ENCODE measurements around the gene STH.
"Not testable (repeated sequence)": the region's sequence is repeated elsewhere in the genome, so short reads cannot be mapped to it uniquely, and the experiment has no call there.

Gene STH

DNA sequence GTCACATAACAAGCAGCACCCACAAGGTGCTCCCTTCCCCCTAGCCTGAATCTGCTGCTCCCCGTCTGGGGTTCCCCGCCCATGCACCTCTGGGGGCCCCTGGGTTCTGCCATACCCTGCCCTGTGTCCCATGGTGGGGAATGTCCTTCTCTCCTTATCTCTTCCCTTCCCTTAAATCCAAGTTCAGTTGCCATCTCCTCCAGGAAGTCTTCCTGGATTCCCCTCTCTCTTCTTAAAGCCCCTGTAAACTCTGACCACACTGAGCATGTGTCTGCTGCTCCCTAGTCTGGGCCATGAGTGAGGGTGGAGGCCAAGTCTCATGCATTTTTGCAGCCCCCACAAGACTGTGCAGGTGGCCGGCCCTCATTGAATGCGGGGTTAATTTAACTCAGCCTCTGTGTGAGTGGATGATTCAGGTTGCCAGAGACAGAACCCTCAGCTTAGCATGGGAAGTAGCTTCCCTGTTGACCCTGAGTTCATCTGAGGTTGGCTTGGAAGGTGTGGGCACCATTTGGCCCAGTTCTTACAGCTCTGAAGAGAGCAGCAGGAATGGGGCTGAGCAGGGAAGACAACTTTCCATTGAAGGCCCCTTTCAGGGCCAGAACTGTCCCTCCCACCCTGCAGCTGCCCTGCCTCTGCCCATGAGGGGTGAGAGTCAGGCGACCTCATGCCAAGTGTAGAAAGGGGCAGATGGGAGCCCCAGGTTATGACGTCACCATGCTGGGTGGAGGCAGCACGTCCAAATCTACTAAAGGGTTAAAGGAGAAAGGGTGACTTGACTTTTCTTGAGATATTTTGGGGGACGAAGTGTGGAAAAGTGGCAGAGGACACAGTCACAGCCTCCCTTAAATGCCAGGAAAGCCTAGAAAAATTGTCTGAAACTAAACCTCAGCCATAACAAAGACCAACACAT is at the start of gene STH:
Gene STH, plus strand, starts transcription at position 264 of the 913 bp plus-strand sequence. Its CDS starts 30 bp downstream, at position 294.
- no peak for DNase-seq (ENCODE audit: extremely low read depth in 1 of 2, low read depth in 1 of 2)

DNA sequence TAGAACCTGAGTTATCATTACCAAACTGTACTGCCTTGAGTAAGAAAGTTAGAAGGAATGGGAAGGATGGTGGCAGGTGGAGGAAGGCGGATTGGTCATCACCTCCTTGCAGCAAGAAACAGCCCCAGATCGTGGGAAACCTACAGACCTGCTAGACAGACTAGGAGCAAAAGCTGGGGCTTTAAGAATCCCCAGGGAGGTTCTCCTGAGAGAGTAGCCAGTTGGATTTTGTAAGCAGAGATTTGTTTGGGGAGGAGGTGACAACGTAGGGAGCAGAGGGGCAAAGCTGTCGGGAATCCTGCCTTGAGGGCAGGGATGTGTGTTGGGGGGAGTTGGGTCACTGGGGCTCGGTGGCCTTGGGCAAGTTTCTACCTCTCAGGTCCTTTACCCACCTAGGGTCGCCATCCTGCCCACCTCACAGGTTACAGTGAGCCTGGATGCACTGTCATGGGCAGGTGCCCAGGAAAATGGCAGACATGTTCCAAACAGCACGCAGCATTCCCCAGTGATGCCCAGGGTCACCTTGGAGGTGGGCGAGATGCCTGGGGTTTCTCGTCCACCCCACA is 49.2 kb upstream of the STH start:
- no peak for DNase-seq (ENCODE audit: extremely low read depth in 1 of 2, low read depth in 1 of 2)

DNA sequence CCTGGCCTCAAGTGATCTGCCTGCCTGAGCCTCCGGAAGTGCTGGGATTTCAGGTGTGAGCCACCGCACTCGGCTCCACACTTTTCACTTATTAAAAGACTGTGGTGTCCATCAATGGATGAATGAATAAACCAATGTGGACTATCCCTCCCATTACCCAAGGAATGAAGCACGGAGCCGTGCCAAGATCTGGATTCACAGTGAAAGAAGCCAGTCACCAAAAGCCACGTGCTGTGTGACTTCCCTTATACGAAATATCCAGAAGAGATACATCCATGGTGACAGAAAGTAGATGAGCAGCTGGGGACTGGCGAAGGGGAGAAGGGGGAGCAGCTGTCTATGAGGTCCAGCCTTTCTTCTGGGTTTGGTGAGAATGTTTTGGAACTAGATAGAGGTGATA is 48.2 kb upstream of the STH start:
- DNase-seq (ENCODE audit: extremely low read depth in 1 of 2, low read depth in 1 of 2), result no peak

- no peak for DNase-seq (ENCODE audit: extremely low read depth in 1 of 2, low read depth in 1 of 2)
These were observed 47.6 kb upstream of the STH start for GRCh38 chr17:45951403-45951802.

- no peak for DNase-seq (ENCODE audit: extremely low read depth in 1 of 2, low read depth in 1 of 2)
These were observed 47.1 kb upstream of the STH start for GRCh38 chr17:45951941-45952340.

DNA sequence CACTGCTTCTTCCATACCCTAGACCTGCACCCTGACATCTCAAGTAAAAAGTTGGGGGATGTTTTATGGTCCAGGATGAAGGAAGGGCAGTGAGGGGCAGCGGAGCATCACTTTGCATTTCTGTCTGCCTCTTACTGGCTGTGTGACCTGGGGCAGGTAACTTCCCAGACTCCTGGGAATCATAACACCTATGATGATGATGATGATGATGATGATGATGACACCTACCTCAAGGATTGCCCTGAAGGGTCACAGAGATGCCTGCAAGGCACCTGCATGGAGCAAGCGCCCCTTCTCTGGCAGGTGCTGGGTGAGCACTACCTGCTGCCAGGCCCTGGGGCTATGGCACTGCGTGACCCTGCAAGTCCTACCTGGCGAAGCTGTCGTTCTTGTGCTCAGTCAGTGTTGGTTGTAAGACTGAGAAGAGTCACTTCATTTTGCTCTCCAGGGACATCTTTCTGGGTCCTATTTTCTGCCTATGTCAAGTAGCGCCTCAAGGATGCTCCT is 46.2 kb upstream of the STH start:
- DNase-seq (ENCODE audit: extremely low read depth in 1 of 2, low read depth in 1 of 2), result no peak

GRCh38 chr17:45953561-45953960 is 45.5 kb upstream of the STH start:
- no peak for DNase-seq (ENCODE audit: extremely low read depth in 1 of 2, low read depth in 1 of 2)

DNA sequence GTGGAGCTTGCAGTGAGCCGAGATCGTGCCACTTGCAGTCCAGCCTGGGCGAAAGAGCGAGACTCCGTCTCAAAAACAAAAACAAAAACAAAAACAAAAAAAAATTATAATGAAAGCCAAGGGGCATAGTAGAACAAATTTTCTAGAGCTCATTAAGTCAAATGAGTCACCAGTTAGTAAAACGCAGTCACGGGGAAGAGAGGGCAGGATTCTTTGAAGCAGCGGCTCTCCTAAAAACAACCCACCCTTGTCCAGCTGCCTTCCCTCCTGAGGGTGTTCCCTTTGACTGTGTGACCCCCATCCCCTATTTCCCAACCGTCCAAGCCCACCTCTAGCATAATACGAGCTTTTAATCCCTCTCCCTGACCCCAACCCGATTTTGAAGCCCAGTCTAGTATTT is 44.1 kb upstream of the STH start:
- no peak for DNase-seq (ENCODE audit: extremely low read depth in 1 of 2, low read depth in 1 of 2)

DNA sequence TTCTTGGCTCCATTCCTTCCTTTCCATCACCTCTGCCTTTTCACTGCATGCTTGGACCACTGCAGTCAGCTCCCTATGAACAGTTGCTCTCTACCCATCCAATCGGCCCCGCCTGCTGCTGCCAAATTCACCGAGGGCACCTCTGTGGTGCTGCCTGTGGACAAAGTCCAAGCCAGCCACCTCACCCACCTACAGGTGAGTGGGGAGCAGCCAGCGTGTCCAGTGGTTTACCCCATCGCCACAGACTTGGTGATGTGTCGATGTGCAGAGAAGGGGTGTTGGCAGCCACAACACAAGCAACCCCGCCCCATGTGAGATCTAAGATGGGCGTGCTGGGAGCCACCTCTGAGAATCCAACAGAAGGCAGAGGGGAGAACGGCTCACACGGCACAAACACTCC is 43.7 kb upstream of the STH start:
- DNase-seq (ENCODE audit: extremely low read depth in 1 of 2, low read depth in 1 of 2), result no peak

- no peak for DNase-seq (ENCODE audit: extremely low read depth in 1 of 2, low read depth in 1 of 2)
These were observed 43.0 kb upstream of the STH start for GRCh38 chr17:45956090-45956489.

DNA sequence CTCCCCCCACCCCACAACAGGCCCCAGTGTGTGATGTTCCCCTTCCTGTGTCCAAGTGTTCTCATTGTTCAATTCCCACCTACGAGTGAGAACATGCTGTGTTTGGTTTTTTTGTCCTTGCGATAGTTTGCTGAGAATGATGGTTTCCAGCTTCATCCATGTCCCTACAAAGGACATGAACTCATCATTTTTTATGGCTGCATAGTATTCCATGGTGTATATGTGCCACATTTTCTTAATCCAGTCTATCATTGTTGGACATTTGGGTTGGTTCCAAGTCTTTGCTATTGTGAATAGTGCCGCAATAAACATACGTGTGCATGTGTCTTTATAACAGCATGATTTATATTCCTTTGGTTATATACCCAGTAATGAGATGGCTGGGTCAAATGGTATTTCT is 42.3 kb upstream of the STH start:
- not testable (repeated sequence) for DNase-seq (ENCODE audit: extremely low read depth in 1 of 2, low read depth in 1 of 2)

DNA sequence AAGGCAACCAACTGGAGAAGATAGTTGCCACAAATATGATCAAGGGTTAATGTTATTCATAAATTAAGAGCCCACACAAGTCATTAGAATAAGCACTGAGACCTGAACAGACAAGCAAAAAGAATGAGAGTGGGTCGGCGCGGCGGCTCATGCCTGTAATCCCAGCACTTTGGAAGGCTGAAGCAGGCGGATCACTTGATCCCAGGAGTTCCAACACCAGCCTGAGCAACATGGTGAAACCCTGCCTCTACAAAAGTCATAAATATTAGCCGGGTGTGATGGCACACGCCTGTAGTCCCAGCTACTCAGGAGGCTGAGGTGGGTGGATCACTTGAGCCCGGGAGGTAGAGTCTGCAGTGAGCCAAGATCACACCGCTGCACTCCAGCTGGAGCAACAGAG is 40.7 kb upstream of the STH start:
- DNase-seq (ENCODE audit: extremely low read depth in 1 of 2, low read depth in 1 of 2), result no peak

GRCh38 chr17:45958994-45959665 is 39.9 kb upstream of the STH start:
- no peak for DNase-seq (ENCODE audit: extremely low read depth in 1 of 2, low read depth in 1 of 2)

GRCh38 chr17:45960311-45960710 is 38.7 kb upstream of the STH start:
- no peak for DNase-seq (ENCODE audit: extremely low read depth in 1 of 2, low read depth in 1 of 2)

GRCh38 chr17:45961206-45961605 is 37.8 kb upstream of the STH start:
- DNase-seq (ENCODE audit: extremely low read depth in 1 of 2, low read depth in 1 of 2), result no peak

GRCh38 chr17:45962221-45962972 is 36.7 kb upstream of the STH start:
- no peak for DNase-seq (ENCODE audit: extremely low read depth in 1 of 2, low read depth in 1 of 2)

GRCh38 chr17:45963283-45963682 is 35.8 kb upstream of the STH start:
- no peak for DNase-seq (ENCODE audit: extremely low read depth in 1 of 2, low read depth in 1 of 2)

DNA sequence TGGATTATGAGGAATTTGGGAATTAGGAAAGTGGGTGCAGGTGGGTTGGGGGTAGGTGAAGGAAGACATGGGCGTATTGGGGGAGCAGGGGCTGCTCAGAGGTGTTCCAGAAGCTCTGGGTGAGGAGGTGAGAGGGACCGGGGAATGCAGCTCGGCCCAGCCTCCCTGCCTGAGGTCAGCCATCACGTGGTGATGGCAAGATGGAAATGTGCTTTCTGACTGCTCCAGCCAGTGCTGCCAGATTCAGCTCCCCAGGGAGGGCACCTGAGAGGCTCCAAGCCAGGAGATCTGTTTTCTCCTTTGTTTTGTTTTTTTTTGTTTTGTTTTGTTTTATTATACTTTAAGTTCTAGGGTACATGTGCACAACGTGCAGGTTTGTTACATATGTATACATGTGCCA is 35.2 kb upstream of the STH start:
- no peak for DNase-seq (ENCODE audit: extremely low read depth in 1 of 2, low read depth in 1 of 2)

GRCh38 chr17:45964634-45965033 is 34.4 kb upstream of the STH start:
- no peak for DNase-seq (ENCODE audit: extremely low read depth in 1 of 2, low read depth in 1 of 2)

- no peak for DNase-seq (ENCODE audit: extremely low read depth in 1 of 2, low read depth in 1 of 2)
These were observed 33.2 kb upstream of the STH start for GRCh38 chr17:45965812-45966211.

All from activated CD8-positive, alpha-beta memory T cell treated with anti-CD3 and anti-CD28 coated beads for 1 hour (primary cell).